Tibial nerve (tissue), 4 donors: ENCODE measurements around the gene C1orf56. TPM values are rescaled to one million over a fixed set of nuclear protein-coding genes. Genes with fewer than 3 reads are reported as not detected.
"Not testable (repeated sequence)": the region's sequence is repeated elsewhere in the genome, so short reads cannot be mapped to it uniquely, and the experiment has no call there.

Experiments used
- DNase-seq, 2 donors: peaks; one replicate each; pipeline ENCODE4 v3.0.0-alpha.2; 2019; ENCODE audit warnings: low spot score in 2 of 2
- H3K27ac ChIP-seq, 4 donors: fragments of 200-600 bp; sonication (generic) in 3 of 4; one replicate each; pipeline ENCODE4 v1.5.1; 2017 to 2019; ENCODE audit warnings: mild to moderate bottlenecking in 1 of 4
- H3K27me3 ChIP-seq, 2 donors: fragments of 200-600 bp; sonication (generic) in 1 of 2; one replicate each; pipeline versions ENCODE4 v1.5.1 to v1.6.0; 2017 to 2019
- H3K36me3 ChIP-seq, 3 donors: fragments of 200-600 bp; sonication (generic); one replicate each; pipeline ENCODE4 v1.5.1; 2018 to 2019
- H3K4me1 ChIP-seq, 4 donors: fragments of 200-600 bp; sonication (generic) in 3 of 4; one replicate each; pipeline ENCODE4 v1.5.1; 2017 to 2019
- H3K4me3 ChIP-seq, 4 donors: fragments of 200-600 bp; sonication (generic) in 3 of 4; one replicate each; pipeline ENCODE4 v1.5.1; 2017 to 2019; ENCODE audit warnings: mild to moderate bottlenecking in 1 of 4, moderate library complexity in 1 of 4
- H3K9me3 ChIP-seq, 4 donors: fragments of 200-600 bp; sonication (generic) in 3 of 4; one replicate each; pipeline ENCODE4 v1.5.1; 2017 to 2019
- EP300 ChIP-seq, 2 donors: sonication (generic); formaldehyde crosslinking; IDR thresholded peaks; one replicate each; pipeline ENCODE4 v1.6.1; 2017; ENCODE audit warnings: antibody characterized with exemption in 2 of 2, mild to moderate bottlenecking in 1 of 2
- POLR2A ChIP-seq, 2 donors: fragments of 450-650 bp; IDR thresholded peaks; one replicate each; pipeline ENCODE4 v1.6.1; 2017; ENCODE audit warnings: antibody characterized with exemption in 2 of 2, mild to moderate bottlenecking in 2 of 2, moderate library complexity in 2 of 2
- WGBS, 2 donors: methylation state at CpG; one replicate each; pipeline ENCODE4 v1.1.5; 2018; 5-methylcytosine and 5-hydroxymethylcytosine counted together
- total RNA-seq, 4 donors: library from RNA; depleted of rRNA; stranded (reverse); fragments of >200 nt; gene quantifications; one replicate each; pipeline ENCODE4 v1.1.0, GENCODE V29; 2016
- TF ChIP-seq, protein P1 (sequence below), 5 experiments: fragments of 200-600 bp in 3 of 5; fragments of 450-650 bp in 2 of 5; sonication (generic) in 3 of 5; IDR thresholded peaks; one replicate each; pipeline ENCODE4 v1.5.1; 2016 to 2019; ENCODE audit warnings: antibody characterized with exemption in 5 of 5, mild to moderate bottlenecking in 3 of 5, moderate library complexity in 2 of 5

The C1orf56 gene
- total RNA-seq, 4 donors from 2014 or later: 5.0 to 9.6 (median 6.5) TPM

DNA sequence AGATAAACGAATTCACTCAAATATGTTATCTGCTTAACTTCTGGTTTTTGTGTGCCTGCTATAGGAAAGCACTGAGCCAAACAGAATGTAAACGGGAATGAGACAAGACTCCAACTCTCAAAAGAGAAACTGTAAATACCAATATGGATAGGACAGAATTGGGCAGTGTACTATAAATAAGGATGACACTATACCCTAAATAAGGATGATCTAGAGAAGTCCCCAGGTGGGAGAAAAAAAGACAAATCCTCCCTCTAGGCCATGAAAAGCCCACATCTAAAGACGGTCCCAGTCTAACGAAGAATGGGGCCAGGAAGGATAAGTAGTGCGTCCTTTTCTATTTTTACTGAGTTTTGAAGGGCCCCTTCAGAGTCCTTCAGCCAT lies 21.5 kb downstream of the C1orf56 start:
- 79 to 87% methylated on average over 5 of the region's 5 CpGs for WGBS, 2 donors
- DNase-seq: no peak
- H3K36me3 ChIP-seq: peaks cover 0 to 8% (median 0%) of the 10 kb centered on the region in 3 donors
- TF ChIP-seq EP300 (IDR thresholded peaks at IDR 0.05) (no peak), POLR2A (IDR thresholded peaks at IDR 0.05) (no peak)
- TF ChIP-seq, protein P1, sequence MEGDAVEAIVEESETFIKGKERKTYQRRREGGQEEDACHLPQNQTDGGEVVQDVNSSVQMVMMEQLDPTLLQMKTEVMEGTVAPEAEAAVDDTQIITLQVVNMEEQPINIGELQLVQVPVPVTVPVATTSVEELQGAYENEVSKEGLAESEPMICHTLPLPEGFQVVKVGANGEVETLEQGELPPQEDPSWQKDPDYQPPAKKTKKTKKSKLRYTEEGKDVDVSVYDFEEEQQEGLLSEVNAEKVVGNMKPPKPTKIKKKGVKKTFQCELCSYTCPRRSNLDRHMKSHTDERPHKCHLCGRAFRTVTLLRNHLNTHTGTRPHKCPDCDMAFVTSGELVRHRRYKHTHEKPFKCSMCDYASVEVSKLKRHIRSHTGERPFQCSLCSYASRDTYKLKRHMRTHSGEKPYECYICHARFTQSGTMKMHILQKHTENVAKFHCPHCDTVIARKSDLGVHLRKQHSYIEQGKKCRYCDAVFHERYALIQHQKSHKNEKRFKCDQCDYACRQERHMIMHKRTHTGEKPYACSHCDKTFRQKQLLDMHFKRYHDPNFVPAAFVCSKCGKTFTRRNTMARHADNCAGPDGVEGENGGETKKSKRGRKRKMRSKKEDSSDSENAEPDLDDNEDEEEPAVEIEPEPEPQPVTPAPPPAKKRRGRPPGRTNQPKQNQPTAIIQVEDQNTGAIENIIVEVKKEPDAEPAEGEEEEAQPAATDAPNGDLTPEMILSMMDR (IDR thresholded peaks at IDR 0.05): no peak
- peak overlapping the region in 3 of 4 donors; percentile 9 to 99 (median 99) for H3K27ac ChIP-seq
- no peaks in the 10 kb centered on the region for H3K27me3 ChIP-seq
- H3K4me3 ChIP-seq: no peak overlapping the region
- peaks cover 0 to 17% (median 7%) of the 10 kb centered on the region in 4 donors for H3K4me1 ChIP-seq
- no peaks in the 10 kb centered on the region for H3K9me3 ChIP-seq

DNA sequence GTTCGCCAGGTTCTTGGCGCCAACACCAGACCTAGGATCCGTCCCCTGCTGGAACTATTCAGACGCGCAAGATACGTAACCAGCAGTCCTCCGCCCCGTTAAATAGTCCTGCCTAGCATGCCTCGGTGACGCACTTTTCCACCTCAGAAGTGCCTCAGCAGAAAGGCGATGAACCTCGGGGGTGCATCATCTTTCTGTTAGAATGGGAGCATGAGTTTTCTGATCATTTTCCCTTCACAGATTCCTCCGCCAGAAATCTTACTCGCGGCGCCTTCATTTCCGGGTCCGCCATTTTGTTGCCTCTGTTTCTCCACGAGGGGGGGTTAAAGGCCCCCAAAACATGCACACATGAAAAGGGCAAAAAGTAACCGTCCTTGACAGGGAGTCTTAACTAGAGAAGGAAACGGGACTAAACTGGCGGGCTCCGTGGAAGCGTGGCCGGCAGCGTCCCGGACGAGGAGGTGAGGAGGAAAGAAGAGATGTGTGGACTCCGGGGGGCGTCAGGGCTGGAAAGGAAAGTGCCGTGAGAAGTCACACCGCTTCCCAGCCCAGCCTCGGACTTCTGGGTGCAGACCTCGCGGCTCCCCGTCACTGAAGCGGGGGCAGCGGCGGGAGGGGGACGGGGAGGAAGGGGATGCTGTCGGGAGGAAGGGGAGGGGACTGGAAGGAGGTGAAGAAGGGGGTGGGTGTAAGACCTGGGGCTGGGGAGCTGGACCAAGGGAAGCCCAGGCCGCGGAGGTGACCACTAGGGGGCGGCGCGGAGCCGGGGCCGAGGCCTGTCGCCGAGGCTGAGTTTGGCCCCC lies 23.1 kb downstream of the C1orf56 start, which contains the start of gene GABPB2:
Gene GABPB2, plus strand, starts transcription at position 288 of the 803 bp plus-strand sequence. CDS start 17,429 bp downstream, outside the sequence.
- H3K27ac ChIP-seq: peak within 1 kb of the TSS; percentile 99
- DNase-seq: peak; percentile 85 to 92
- H3K36me3 ChIP-seq: peaks cover 0 to 19% (median 0%) of the 10 kb centered on the region in 3 donors
- no peaks in the 10 kb centered on the region for H3K27me3 ChIP-seq
- H3K4me1 ChIP-seq: peaks cover 0 to 17% (median 7%) of the 10 kb centered on the region in 4 donors
- WGBS, 2 donors: 0 to 1% methylated on average over 50 of the region's 50 CpGs
- H3K9me3 ChIP-seq: no peaks in the 10 kb centered on the region
- TF ChIP-seq, protein P1 (IDR thresholded peaks at IDR 0.05): peak; percentile 83 to 95 (median 87)
- peak; percentile 80 to 97 for TF ChIP-seq EP300 (IDR thresholded peaks at IDR 0.05)
- peak; percentile 13 to 66 for TF ChIP-seq POLR2A (IDR thresholded peaks at IDR 0.05)
- H3K4me3 ChIP-seq: peak within 1 kb of the TSS; percentile 63 to 99 (median 79)

DNA sequence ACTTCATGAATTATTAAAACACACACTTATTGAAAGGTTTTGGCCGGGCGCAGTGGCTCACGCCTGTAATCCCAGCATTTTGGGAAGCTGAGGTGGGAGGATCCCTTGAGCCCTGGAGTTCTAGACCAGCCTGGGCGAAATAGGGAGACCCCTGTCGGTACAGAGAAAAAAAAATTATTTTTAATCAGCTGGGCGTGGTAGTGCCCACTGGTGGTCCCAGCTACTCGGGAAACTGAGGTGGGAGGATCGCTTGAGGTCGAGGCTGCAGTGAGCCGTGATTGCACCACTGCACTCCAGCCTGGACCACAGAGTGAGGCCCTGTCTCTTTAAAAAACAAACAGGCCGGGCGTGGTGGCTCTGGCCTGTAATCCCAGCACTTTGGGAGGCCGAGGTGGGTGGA lies 24.7 kb downstream of the C1orf56 start:
- DNase-seq: no peak
- Histone ChIP-seq H3K27ac (peak overlapping the region; percentile 21 to 99 (median 99)), H3K27me3 (no peaks in the 10 kb centered on the region), H3K4me1 (peaks cover 0 to 17% (median 7%) of the 10 kb centered on the region in 4 donors), H3K9me3 (no peaks in the 10 kb centered on the region), H3K4me3 (no peak overlapping the region), H3K36me3 (peaks cover 0 to 19% (median 0%) of the 10 kb centered on the region in 3 donors)
- TF ChIP-seq POLR2A (IDR thresholded peaks at IDR 0.05) (no peak), EP300 (IDR thresholded peaks at IDR 0.05) (no peak)
- TF ChIP-seq, protein P1 (IDR thresholded peaks at IDR 0.05): peak in 1 of 5 experiments; percentile 20
- 63 to 64% methylated on average over 13 of the region's 13 CpGs for WGBS, 2 donors

DNA sequence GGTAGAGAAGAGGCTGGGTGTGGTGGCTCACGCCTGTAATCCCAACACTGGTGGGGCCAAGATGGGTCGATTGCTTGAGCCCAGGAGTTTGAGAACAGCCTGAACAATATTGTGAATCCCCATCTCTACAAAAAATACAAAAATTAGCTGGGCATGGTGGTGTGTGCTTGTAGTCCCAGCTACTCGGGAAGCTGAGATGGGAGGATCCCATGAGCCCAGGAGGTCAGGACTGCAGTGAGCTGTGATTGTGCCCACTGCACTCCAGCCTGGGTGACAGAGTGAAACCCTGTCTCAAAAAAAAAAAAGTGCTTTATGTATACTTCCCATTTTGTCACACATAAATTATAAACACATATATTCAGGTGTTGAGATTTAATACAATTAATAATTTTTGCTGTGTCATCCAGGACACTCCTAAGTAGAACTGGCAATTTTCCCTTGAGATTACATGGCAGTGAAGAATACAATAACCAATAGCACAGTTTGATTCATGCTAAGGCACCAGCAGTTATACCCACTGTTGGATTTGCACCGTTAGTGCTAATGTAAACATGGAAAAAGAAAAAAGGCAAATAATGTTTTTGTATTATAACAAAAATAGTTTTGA lies 38.5 kb downstream of the C1orf56 start:
- Histone ChIP-seq H3K4me1 (no peaks in the 10 kb centered on the region), H3K36me3 (peaks cover 0 to 39% (median 0%) of the 10 kb centered on the region in 3 donors), H3K9me3 (no peaks in the 10 kb centered on the region), H3K27ac (no peak overlapping the region), H3K4me3 (no peak overlapping the region), H3K27me3 (no peaks in the 10 kb centered on the region)
- 72 to 74% methylated on average over 4 of the region's 4 CpGs for WGBS, 2 donors
- DNase-seq: no peak
- TF ChIP-seq POLR2A (IDR thresholded peaks at IDR 0.05) (no peak), EP300 (IDR thresholded peaks at IDR 0.05) (no peak)
- TF ChIP-seq, protein P1 (IDR thresholded peaks at IDR 0.05): no peak

DNA sequence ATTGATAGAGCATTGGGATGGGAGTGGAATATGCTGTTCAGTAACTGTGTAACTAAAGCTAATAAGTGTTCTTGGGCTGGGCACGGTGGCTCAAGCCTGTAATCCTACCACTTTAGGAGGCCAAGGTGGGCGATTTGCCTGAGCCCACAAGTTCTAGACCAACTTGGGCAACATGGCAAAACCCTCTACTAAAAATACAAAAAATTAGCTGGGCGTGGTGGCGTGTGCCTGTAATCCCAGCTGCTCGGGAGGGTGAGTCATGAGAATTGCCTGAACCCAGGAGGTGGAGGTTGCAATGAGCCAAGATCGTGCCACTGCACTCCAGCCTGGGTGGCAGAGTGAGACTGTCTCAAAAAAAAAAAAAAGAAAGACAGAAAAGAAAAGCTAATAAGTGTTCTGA lies 49.9 kb downstream of the C1orf56 start:
- H3K36me3 ChIP-seq: peaks cover 0 to 65% (median 0%) of the 10 kb centered on the region in 3 donors
- not testable (repeated sequence) for DNase-seq, H3K27ac ChIP-seq, H3K9me3 ChIP-seq, H3K4me1 ChIP-seq, H3K4me3 ChIP-seq, H3K27me3 ChIP-seq
- 87 to 88% methylated on average over 6 of the region's 6 CpGs for WGBS, 2 donors
